GM19239 (cell line): ENCODE data around the gene CEP131.

Experiments
- DNase-seq: peaks from one replicate; pipeline ENCODE4 v3.0.0; 2011; ENCODE audit warnings: low spot score; ENCODE audit not compliant: insufficient read length
- FAIRE-seq: peaks from 2 replicates; lab custom pipeline; 2011; peaks lifted over from hg19 to GRCh38; lab: Jason Lieb, UNC

The CEP131 gene

GRCh38 chr17:81190591-81190990 is 32.2 kb downstream of the CEP131 start:
- DNase-seq (no peak), FAIRE-seq (no peak)

DNA sequence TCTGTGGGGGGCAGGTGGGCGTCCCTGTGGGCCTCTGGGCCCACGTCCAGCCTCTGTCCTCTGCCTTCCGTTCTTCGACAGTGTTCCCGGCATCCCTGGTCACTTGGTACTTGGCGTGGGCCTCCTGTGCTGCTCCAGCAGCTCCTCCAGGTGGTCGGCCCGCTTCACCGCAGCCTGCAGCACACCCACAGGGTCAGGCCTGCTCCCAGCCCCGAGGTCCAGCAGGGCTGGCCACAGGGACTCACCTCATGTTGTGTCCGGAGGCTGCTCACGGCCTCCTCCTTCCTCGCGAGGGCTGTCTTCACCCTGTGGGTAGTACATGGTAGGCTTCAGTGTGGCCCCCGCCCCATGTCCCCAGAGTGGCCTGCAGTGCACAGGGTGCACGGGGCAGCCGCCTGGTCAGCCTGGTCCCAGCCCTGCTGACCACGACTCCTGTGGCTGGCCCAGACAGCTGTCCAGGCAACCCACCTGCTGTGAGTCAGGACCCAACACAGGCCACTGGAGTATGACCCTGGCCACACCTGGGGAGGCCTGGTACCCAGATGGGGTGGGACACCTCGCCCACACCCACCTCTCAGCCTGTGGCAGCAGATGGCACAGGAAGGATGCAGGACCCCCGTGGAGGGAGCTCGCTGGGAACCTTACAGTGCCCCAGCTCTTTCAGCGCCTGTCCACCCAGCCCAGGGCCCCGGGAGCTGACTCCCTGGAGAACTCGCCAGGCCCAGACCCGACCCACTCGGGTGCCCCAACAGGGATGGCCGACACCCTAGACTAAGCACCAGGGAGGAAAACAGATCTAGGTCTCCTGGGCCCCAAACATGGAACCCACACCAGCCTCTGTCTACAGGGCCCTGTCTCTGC is 32.9 kb downstream of the CEP131 start:
- DNase-seq: no peak
- FAIRE-seq: no peak

DNA sequence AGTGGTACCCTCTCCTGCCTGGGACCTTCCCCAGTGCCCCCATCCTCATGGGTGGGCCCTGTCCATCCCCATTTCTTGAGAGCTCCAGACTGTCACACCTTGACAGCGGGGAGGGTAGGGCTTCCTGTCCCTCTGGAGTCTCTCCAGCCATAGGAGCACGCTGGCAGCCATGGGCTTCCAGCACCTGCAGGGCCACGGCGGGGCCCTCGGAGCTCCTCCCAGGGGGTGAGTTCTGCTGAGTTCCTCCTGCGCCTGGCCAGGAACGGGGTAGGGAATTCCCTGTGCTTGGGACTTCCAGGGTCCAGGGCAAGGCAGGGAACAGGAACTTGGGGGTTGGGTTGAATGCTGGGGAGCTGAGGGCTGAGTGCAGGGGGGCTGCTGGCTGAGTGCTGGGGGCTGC is 33.7 kb downstream of the CEP131 start:
- no peak for DNase-seq
- FAIRE-seq: no peak

GRCh38 chr17:81188491-81188840 is 34.3 kb downstream of the CEP131 start:
- DNase-seq: no peak
- FAIRE-seq: no peak

DNA sequence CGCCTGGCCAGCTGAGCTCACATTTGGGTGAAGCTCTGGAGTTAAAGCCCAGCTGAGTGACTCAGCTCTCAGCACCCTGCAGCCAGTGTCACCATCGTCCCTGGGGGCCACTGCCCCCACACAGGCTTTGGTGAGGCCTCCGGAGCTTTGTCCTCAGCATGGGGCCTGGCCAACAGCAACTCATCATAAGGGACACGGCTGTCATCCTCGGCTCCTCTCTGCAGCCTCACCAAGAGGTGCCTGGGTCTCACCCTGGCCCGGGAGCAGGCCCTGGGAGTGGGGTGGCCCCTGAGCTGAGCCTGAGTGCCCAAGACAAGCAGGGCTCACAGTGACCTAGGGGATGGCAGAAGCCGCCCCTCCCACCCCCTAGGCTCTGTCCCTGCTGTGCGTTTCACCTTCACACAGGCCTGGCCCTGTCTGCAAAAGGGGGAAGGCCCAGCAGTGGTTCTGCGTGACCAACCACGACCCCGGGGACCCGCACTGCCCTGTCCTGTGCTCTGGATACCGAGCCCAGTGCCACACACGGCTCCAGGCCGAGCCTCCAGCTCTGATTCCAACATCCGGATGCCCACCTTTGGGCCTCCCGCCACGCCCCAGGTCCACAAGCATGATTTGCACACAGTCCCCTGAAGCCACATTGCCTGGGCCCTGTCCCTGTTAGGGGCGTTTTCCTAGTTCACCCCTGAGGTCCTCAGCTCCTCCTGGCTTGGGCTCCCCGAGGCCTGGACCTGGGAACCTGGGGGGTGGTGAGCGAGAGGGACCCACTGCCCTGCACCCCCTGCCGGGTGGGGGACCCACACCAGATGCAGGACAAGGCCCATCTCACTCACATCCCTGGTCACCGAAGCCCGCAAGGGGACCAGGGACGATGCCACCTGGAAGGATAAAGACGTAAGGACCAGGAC is 34.9 kb downstream of the CEP131 start:
- FAIRE-seq (no peak), DNase-seq (no peak)

DNA sequence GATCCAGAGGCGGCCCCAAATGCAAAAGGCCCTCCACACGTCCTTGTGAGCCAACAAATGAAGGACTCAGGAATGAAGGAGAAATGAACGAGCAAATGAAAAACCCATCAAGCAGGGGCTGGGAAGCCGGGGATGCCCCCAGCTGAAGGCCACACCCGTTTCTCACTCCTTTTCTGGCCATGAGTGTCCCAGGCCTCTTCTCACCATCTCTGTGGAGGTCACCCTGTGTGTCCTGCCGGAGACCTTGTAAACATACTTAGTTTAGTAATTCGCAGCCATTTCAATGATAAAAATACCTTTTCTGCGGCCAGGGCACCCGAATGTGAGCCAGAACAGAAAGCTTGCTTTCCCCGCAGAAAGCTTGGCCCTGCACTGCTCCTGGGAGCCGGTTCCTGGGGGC is 35.6 kb downstream of the CEP131 start:
- no peak for FAIRE-seq
- DNase-seq: no peak

- FAIRE-seq (no peak), DNase-seq (no peak)
These were observed 36.6 kb downstream of the CEP131 start for GRCh38 chr17:81186203-81186602.

GRCh38 chr17:81184555-81184954 is 38.2 kb downstream of the CEP131 start:
- no peak for FAIRE-seq
- no peak for DNase-seq

DNA sequence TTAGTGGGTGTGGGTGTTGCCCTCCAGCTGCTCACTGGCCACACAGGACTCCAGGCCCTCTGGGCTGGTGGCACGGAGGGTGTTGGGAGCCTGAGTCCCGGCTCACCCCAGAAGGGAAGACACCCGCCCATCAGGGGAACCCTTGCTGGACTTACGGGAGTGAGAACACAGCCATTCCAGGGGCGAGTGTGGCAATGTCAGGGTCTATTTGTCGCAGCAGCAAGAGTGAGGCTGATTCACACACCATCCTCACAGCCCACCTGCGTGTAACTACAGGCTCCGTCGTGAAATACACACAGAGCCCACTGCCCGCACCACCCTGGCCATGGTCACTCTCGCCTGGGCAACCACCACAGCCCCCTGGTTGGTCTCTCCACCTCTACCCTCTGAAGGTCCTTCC is 39.0 kb downstream of the CEP131 start:
- DNase-seq (no peak), FAIRE-seq (no peak)

GRCh38 chr17:81183316-81183715 is 39.4 kb downstream of the CEP131 start:
- FAIRE-seq: no peak
- DNase-seq: no peak

- DNase-seq: no peak
- FAIRE-seq: no peak
These were observed 40.2 kb downstream of the CEP131 start for GRCh38 chr17:81182596-81182995.

DNA sequence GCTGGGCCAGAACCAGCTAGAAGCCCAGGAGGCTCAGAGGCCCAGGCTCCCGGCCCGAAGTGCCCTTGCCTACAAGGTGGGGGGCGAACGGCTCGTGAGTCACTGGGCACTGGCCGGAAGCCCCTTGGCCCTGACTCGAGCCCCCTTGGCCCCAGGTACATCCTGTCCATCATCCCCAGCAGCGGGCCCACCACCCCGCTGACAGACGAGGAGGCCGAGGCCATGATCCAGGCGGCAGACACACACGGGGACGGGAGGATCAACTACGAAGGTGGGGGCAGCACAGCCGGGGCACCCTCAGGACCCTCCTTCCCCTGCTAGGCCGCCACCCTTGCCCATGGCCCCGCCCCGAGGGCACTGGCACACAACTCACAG is 41.0 kb downstream of the CEP131 start:
- FAIRE-seq: no peak
- no peak for DNase-seq

GRCh38 chr17:81180836-81181810 is 41.6 kb downstream of the CEP131 start:
- FAIRE-seq: no peak

GRCh38 chr17:81179861-81180260 is 42.9 kb downstream of the CEP131 start:
- FAIRE-seq: no peak

More at GRCh38 chr17:81180836-81181810, 41.6 kb downstream of the CEP131 start:
- DNase-seq: no peak

GRCh38 chr17:81179220-81179619 is 43.5 kb downstream of the CEP131 start:
- DNase-seq: no peak
- no peak for FAIRE-seq

More at GRCh38 chr17:81179861-81180260, 42.9 kb downstream of the CEP131 start:
- no peak for DNase-seq

- DNase-seq (no peak), FAIRE-seq (no peak)
These were observed 44.4 kb downstream of the CEP131 start for GRCh38 chr17:81178136-81179091.

- DNase-seq: no peak
- no peak for FAIRE-seq
These were observed 46.1 kb downstream of the CEP131 start for GRCh38 chr17:81176666-81177065.

DNA sequence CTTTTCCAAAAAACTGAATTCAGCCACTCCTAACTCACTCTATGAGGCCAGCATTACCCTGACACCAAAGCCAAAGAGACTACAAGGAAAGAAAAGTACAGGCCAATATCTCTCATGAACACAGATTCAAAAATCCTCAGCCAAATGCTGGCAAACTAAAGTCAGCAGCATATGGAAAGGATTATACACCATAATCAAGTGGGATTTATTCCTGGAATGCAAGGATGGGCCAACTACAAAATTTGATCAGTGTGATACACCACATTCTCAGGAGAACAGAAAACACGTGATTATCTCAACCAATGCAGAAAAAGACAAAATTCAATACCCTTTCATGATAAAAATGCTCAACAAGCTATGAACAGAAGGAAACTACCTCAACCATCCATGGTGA is 49.0 kb downstream of the CEP131 start:
- FAIRE-seq: no peak
- no peak for DNase-seq
